GM19239 (cell line): Measurements from ENCODE around the gene TENM3.
"Not testable (repeated sequence)": the region's sequence is repeated elsewhere in the genome, so short reads cannot be mapped to it uniquely, and the experiment has no call there.

Source experiments
- DNase-seq: peaks from one replicate; pipeline ENCODE4 v3.0.0; 2011; ENCODE audit warnings: low spot score; ENCODE audit not compliant: insufficient read length
- FAIRE-seq: peaks from 2 replicates; lab custom pipeline; 2011; peaks lifted over from hg19 to GRCh38; lab: Jason Lieb, UNC

TENM3 gene

GRCh38 chr4:182243204-182243603 lies at the start of gene TENM3:
TENM3 (plus strand) TSS chr4:182243402; CDS start chr4:182324021, 80,619 bp downstream.
- not testable (repeated sequence) for FAIRE-seq, DNase-seq

GRCh38 chr4:182194091-182194824 lies 48.9 kb upstream of the TENM3 start:
- DNase-seq = no peak
- no peak for FAIRE-seq

- FAIRE-seq (no peak), DNase-seq (no peak)
These were observed 45.6 kb upstream of the TENM3 start for GRCh38 chr4:182197611-182198010.

DNA sequence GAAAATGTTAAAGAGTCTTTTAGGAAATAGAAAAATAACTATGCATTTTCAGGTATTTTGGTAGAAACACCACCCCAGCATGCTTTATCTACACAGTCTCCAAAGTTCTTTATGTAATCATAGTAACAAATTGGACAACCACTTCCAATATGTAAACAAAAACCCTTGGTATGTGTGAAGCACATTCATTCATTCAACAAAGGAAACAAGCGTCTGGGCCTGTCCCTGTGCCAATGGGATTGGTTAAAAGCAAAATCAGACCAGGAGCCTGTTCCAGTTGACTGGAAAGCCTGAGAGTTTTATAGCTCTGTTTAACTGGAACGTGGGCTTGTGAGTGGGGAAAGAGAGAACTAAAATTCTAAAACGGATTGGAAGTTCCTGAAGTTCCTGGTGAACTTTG lies 41.3 kb upstream of the TENM3 start:
- FAIRE-seq (no peak), DNase-seq (no peak)

DNA sequence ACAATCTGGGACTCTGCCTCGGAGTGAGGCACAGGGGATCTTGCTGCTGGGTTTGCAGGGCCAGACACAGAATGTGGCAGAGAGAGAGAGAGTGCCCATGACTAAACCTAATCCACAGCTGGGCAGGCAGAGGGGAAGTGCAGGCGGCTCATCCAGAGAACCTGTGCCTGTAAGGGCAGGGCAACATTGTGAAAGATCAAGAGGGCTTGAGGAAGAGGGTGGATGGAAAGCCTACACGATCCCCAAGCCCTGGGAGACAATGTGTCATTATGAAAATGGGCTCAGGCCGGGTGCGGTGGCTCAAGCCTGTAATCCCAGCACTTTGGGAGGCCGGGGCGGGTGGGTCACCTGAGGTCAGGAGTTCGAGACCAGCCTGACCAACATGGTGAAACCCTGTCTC lies 40.6 kb upstream of the TENM3 start:
- FAIRE-seq = no peak
- no peak for DNase-seq

- DNase-seq (no peak), FAIRE-seq (no peak)
These were observed 39.3 kb upstream of the TENM3 start for GRCh38 chr4:182203872-182204411.

DNA sequence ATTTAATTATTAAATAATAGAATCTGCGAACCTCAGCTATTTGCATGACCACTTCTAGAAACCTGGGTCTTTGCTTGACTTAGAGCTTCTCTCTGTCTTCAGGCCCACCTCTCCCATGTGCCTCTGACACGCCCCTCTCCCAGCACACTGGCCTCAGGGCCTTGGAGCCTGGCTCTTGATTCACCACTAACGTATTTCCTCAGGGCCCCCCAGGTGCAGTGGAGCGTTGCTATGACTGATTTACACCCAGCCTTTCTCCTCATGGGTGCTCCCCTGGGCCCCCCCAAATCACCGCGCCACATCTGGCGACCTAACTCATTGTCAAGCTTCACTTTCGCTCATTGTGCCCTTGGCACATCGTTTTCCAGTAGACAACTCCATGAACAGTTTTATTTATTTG lies 37.9 kb upstream of the TENM3 start:
- FAIRE-seq = no peak
- no peak for DNase-seq

GRCh38 chr4:182206266-182206665 lies 36.9 kb upstream of the TENM3 start:
- FAIRE-seq (no peak), DNase-seq (no peak)

DNA sequence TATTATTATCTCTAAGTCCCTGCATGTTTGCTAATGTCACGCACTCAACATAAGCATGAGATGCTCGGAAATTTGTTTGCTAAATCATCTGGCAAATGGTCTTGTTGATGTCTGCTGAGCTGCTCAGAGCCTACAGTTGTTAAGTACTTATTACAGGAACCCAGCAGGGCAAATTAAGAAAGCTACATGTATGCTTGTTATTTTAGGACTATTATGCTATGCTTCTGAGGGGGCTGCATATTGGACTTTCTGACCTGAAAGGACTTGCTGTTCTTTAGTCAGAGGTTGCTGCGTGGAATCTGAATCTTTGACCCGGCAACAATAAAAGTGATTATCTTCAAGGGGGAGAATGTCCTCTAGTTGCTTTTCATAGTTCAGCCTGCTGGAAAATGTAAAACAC lies 36.3 kb upstream of the TENM3 start:
- no peak for FAIRE-seq
- no peak for DNase-seq

DNA sequence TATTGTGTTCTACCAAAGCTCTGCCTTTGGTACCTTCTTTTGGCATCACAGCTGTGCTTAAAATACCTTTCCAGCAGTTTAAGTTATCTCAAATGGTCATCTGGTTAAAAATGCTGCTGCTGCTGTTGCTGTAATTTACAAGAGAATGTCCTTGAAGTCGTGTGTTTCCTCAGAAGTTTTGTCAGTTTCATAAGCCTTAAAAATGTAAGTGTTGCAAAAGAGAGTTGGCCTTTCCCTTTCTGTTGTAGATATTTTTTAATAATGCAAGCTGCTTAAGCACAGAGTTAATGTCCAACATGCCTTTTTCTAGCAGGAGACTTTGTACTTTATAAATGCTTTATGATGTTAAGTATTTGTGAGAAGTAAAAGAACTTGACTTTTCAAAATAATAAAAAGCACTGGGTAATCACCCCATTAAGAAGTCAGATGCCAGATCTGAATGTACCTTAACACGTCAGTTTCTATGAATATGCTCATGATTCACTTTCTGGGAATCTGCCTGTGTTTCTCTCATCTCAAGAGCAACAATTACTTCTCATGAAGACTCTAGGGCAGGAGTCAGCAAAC lies 35.3 kb upstream of the TENM3 start:
- no peak for DNase-seq
- FAIRE-seq = no peak

GRCh38 chr4:182208526-182209050 lies 34.6 kb upstream of the TENM3 start:
- no peak for FAIRE-seq
- DNase-seq = no peak

GRCh38 chr4:182212211-182212761 lies 30.9 kb upstream of the TENM3 start:
- DNase-seq (no peak), FAIRE-seq (no peak)

DNA sequence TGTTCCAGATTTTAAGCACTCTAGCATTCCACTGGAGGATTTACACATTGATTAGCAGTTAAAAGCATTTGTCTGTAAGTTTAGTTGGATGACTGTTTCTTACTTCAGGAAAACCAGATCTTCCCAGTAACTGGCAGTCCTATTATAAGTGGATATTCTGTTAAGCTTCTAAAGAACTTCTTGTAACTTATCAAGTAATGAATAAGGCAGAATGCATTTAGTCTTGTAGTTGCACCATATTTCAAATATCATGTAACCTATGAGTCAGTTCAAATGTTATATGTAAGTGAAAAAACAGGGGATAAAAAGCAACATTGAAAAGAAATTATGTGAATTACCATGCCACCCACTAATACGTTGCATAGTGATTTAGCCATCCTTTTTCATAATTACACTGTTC lies 30.2 kb upstream of the TENM3 start:
- DNase-seq = no peak
- no peak for FAIRE-seq

- FAIRE-seq (no peak), DNase-seq (no peak)
These were observed 28.1 kb upstream of the TENM3 start for GRCh38 chr4:182215148-182215547.

- DNase-seq = no peak
- no peak for FAIRE-seq
These were observed 27.2 kb upstream of the TENM3 start for GRCh38 chr4:182216005-182216404.

DNA sequence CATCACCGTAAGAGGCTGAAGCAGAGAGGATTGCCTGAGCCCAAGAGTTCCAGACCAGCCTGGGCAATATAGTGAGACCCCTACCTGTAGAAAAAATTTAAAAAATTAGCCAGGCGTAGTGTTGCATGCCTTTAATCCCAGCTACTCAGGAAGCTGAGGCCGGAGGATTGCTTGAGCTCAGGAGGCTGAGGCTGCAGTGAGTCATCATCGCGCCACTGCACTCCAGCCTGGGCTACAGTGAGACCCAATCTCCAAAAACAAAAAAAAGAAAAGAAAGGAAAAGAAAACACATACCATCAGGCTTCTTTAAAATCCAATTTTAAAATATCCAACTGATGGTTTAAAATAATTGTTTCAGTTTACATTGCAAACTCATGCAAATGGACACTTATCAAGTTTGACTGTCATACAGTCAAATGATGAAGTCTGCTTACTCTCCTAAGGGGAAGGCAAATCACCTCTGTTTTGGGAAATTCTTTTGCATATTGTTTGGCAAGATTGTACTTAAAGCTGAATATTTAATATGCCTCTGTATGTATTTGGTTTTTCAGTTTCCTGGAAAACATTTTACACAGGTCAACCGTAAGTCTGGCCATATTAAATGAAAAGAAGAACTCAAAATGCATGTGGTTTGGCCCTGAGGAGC lies 23.7 kb upstream of the TENM3 start:
- DNase-seq (no peak), FAIRE-seq (no peak)

GRCh38 chr4:182221987-182222386 lies 21.2 kb upstream of the TENM3 start:
- no peak for FAIRE-seq
- no peak for DNase-seq

DNA sequence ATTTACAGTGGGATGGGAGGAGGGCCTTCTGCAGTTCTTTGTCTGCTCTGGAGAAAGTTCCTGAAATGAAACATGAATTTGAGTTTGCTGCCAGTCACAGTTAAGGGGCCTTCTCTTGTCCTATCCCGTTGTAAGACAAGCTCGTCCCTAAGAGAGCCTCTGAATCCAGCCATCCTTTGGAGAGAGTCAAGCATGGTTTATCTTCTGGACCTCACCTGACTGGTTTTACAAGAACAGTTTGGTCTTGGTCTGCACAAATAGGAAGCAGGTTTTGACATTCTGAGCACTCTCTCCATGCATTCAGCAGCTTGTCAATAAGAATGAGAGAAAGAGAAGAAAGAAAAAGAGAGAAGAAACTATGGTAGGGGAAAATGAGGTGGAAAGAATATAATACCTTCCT lies 20.4 kb upstream of the TENM3 start:
- DNase-seq (no peak), FAIRE-seq (no peak)

DNA sequence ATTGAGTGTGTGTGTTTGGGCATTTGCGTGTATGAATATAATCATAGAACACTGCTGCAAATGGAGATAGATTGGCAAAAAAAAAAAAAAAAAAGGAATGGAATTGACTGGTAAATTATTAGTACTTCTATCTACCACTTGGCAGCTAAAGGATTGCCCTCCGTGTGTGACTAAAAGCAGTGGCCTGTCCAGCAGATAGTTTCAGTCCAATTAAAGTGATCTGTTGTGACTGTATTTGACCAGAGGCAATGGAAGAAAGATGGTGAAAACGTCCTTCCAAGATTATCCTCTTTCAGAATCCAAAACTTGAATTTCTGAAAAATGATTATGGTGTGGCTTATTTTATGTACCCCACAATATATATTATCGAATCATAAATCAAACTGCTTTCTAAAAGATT lies 19.5 kb upstream of the TENM3 start:
- FAIRE-seq = no peak
- no peak for DNase-seq

- FAIRE-seq = no peak
- DNase-seq = no peak
These were observed 18.9 kb upstream of the TENM3 start for GRCh38 chr4:182224192-182224850.
